Activated CD8-positive, alpha-beta memory T cell treated with anti-CD3 and anti-CD28 coated beads, Interleukin-2, amount 50 U/mL, for 24 hours (primary cell): ENCODE data around the gene SLC27A6.

Experiments used
- DNase-seq: peaks from one replicate; pipeline ENCODE4 v3.0.0-alpha.2; 2020; ENCODE audit errors: extremely low read depth

SLC27A6 gene

DNA sequence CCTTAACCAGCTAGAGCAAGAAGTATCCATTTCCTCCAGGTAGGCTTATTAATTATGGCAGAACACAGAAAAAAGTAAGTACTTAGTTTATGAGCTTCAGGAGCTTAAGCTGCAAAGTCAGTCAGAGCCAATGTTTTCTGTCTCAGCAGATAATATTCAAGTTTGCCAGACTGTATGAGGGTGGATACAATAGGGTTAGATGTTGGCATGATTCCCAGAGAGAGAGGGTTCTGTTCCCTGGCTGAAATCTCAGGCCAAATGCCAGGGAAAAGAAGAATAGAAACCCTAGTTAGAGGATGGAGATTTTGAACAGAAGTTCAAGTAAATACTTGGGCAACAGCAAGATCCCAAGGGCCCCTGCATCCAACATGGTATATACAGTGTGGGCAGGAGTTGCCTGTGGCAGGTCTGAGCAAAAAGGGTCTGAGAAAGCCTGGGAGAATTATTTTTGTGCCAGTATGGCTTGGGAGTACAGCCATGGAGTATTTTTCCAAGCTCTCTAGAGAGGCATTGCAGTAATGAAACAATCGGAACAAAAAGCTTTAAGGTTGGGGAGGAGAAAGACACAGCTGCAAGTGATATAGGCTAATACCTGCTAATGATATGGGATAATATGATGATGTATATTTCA lies 98.3 kb downstream of the SLC27A6 start:
- no peak for DNase-seq

DNA sequence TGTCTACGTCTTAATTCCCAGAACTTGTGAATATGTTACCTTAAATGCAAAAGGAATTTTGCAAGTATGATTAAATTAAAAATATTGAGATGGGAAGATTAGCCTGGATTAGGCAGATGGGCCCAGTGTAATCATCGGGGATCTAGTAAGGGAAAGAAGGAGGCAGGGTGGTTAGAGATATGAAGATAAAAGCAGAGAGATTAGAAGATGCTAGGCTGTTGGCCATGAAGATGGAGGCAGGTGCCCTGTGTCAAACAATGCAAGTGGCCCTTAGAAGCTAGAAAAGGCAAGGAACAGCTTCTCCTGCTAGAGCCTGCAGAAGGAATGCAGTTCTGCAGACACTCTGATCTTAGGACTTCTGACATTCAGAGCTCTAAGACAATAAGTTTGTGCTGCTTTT lies 100.4 kb downstream of the SLC27A6 start:
- DNase-seq = no peak

DNA sequence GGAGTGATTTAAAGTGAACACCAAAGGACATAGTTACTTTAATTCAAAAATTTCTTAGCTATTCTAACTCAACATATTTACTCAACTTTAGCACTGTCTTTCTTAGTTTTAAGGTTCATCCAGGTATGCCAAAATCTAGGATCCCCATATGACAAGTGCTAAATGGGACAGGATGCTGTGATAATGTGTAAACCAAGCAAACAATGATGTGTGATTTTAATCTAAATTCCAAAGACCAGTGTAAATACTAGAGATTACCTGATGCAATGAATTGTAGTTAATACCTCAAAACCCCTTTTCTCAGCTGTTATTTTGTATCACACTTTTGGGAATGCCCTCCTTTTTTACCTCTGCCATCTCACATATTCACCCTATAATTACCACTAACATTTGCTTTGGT lies 102.5 kb downstream of the SLC27A6 start:
- DNase-seq = no peak

DNA sequence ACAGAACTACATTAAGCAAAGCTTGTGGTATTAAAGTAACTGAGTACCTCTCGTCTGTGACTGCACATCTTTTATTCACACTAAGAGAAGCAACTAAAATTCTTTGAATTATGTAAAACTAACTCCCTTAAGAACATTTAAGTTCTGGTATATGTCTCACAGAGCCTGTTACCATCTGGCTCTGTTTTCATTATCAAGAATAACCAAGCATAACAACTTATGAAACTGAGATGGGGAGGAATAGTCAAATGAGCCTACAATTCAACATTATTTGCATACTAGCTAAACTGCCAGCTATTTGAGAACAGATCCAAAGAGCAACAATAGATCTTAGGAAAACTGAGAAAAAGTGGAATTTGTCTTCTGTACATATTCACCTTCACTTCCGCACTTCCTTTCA lies 104.0 kb downstream of the SLC27A6 start:
- DNase-seq = no peak

DNA sequence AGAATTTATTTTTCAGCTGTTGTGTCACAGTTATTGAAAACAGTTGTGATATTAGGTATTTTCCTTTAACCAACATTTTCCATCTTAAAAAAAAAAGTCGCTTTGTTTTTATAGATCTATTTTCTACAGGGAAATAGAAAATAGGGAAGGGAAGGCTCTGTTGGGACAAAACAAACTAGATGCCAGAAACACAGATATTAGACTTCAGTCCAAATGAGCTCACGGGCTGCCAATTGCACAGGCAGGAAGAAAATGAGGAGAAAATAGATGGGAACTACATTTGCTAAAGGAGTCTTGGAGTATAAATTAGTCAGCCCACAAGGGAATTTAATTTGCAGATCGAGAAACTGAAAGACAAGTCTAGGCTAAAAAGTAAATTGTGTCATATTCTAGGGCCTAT lies 107.8 kb downstream of the SLC27A6 start:
- DNase-seq = no peak

DNA sequence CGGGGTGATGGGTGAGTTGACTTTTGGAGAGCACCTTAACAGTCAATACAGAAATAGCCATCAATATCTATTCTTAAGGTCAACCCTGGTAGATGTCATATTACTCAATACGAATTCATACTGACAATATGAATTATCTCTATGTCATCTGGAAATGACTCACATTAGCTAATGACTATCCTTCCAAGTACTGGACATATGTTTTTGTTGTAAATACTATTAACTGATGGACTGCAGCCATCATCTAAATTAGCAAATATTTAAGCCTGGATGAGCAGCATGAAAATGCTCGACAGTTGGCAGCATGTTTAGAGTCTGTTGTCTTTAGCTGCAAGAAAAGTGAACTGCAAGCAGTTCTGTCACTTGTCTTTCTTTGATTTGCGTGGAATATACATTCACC lies 109.6 kb downstream of the SLC27A6 start:
- no peak for DNase-seq

DNA sequence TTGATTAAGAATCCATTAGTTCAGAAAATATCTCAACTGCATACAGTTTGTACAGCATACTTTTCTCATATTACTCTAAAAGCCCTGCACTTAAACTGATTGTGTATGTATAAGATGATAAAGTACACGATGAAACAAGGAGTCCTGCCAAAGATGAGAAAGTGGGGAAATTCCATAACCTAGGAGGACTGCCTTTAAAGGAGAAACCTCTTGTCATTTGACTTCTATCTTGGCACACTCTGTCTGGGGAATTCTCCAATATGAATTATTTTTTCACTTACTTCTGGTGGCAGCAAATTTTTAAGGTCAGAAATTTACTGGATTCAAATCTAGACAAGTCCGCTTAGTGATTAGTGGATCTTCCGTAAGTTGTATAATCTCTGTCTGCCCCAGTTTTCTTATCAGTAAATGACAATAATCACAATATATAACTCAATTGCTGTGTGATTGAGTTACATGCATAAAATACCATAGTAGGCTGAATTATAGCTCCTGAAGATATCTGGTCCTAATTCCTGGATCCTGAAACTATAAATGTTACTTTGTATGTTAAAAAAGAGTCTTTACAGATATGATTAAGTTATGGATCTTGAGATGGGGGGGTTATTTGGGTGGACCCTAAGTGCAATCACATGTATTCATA lies 112.3 kb downstream of the SLC27A6 start:
- no peak for DNase-seq

DNA sequence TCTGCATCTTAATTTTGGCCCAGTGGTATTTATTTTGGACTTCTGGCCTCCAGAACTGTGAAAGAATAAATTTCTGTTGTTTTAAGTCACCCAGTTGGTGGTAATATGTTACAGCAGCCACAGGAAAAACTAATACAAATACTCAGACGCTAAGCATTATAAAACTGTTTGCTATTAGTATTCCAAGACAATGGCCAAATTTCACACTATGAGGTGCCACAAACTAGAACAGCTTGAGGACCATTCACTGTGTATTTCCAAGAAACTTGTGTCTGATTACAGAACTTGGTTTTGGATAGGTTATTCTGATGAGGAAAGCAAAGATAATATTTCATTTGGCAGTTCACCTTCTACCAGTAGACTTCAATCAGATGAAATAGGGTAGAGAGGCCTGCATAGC lies 113.0 kb downstream of the SLC27A6 start:
- no peak for DNase-seq

DNA sequence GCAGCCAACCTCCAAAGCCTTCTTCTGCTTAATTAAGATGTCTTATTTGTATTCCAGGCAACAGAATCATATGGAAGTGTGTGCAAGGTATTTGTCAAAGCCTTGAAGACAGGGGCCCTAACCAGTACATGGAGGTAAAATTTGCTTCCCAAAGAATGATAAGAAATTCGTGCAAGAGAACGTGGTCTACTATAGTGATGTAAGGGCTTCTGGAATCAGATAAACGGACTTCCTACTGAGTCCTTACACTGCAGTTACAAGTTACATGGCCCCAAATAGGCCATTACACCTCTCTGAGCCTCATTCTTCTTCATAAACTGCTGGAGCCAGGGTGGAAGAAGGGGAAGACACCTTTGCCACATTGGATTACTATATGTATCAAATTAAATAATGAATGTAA lies 113.4 kb downstream of the SLC27A6 start:
- DNase-seq = no peak

DNA sequence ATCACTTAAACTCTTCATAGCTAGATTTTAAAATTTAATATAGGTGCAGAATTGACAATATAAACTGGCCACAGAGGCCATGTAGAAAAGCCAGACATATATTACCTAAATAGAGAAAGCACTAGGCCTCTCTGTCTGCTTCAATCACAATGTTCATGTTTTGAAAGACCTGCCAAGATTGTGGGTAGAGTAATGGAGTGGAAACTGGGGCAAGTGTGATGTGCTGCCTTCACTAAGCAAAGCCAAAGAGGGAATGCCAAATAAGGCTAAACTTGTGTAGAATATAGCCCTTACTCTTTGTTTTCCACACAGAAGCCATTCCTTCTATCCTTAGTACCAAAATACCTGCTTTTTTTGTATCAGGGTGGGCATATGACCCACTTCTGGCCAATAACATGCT lies 114.2 kb downstream of the SLC27A6 start:
- no peak for DNase-seq

DNA sequence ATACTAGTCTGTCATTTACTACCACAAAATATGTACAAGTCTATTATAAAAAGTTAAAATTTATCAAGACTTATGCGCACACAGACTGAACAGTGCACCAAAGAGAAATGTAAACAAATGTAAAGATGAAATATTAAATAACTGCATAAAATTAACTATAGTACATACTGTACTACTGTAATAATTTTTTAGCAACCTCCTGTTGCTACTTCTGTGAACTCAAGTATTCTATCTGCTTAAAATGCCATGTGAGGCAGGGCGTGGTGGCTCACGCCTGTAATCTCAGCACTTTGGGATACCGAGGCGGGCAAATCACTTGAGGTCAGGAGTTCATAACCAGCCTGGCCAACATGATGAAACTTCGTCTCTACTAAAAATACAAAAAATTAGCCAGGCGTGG lies 115.5 kb downstream of the SLC27A6 start:
- DNase-seq = no peak

DNA sequence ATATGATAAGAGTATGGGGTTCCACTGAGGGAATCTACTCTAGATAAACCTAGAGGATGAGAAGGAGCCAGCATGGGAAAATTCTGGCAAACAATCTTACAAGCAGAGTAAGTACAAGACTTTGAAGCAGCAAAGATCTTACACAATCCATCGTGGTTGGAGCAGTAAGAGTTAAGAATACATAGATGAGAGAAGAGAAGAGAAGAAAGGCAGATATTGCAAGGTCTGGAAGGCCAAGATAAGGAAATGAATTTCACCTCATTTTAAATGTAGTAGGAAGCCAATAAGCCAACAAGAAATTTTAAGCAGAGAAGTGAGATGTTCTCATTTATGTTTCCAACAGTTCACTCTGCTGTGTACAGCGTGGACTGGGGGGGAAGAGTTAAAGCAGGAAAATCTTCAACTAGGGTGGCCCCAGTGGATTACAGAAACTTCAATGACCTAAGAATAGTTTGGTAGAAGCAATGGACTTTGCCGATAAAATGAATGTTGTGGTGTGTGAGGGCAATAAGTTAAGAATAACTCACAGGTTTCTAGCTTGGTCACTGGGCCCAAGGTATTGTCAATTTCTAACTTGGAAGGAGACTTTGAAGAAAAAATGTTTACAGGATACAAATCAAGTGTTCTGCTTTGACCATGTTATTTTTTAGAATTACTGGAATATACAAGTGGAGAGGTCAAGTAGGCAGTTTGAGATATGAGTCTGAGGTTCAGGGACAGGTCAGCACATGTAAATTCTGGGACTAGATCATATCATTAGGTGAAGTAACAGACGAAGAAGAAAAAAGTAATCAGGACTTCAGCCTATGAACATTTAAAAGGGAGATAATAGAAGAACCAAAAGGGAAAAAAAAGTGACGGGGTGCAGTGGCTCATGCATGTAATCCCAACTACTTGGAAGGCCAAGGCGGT lies 117.2 kb downstream of the SLC27A6 start:
- no peak for DNase-seq
